ENCODE results near the gene WWOX.

GRCh38 chr16:78842950-78843349 lies 743.5 kb downstream of the WWOX start:
- TF ChIP-seq CTCF (IDR thresholded peaks at IDR 0.05; ENCODE audit: borderline replicate concordance, extremely low read depth, low read length, poor library complexity, severe bottlenecking) (no peak), EZH2 (IDR thresholded peaks at IDR 0.05; ENCODE audit: borderline replicate concordance, low read depth, low read length, severe bottlenecking) (no peak)
